Activated CD4-positive, alpha-beta T cell treated with anti-CD3 and anti-CD28 coated beads, Interleukin-2, amount 10 ng/mL, durations not matched to agents 7 days and 5 days (primary cell): ENCODE results near the gene INTS11. TPM values are rescaled to one million over a fixed set of nuclear protein-coding genes. Genes with fewer than 3 reads are reported as not detected.

Experiments used
- CTCF ChIA-PET: fragments of 350-600 bp; sonication (Branson Sonifier 250); formaldehyde crosslinking; loops from one replicate; lab custom pipeline; 2021; ENCODE audit warnings: antibody characterized with exemption; lab: Charles Lee
- POLR2A ChIA-PET: fragments of 350-600 bp; sonication (Branson Sonifier 250); formaldehyde crosslinking; loops from one replicate; lab custom pipeline; 2021; ENCODE audit warnings: antibody characterized with exemption; lab: Charles Lee
- DNase-seq: peaks from one replicate; pipeline ENCODE4 v3.0.0-alpha.2; 2020
- H3K27ac Mint-ChIP-seq: one replicate; pipeline ENCODE4 v1.8.0; 2021; ENCODE audit warnings: mild to moderate bottlenecking, moderate library complexity, mixed read lengths
- H3K27me3 Mint-ChIP-seq: one replicate; pipeline ENCODE4 v1.8.0; 2021; ENCODE audit warnings: mixed read lengths
- H3K36me3 Mint-ChIP-seq: one replicate; pipeline ENCODE4 v1.8.0; 2021; ENCODE audit warnings: low read depth, mixed read lengths
- H3K4me1 Mint-ChIP-seq: one replicate; pipeline ENCODE4 v1.8.0; 2021; ENCODE audit warnings: mixed read lengths
- H3K4me3 Mint-ChIP-seq: one replicate; pipeline ENCODE4 v1.8.0; 2021; ENCODE audit warnings: mild to moderate bottlenecking, moderate library complexity, mixed read lengths
- H3K9me3 Mint-ChIP-seq: one replicate; pipeline ENCODE4 v1.8.0; 2021; ENCODE audit warnings: mixed read lengths
- total RNA-seq, 2 experiments: library from RNA; stranded (reverse); gene quantifications; one replicate each; pipeline ENCODE4 v1.2.3, GENCODE V29; 2021

Gene INTS11
- total RNA-seq, 2 experiments from 2014 or later: 123 to 126 TPM

DNA sequence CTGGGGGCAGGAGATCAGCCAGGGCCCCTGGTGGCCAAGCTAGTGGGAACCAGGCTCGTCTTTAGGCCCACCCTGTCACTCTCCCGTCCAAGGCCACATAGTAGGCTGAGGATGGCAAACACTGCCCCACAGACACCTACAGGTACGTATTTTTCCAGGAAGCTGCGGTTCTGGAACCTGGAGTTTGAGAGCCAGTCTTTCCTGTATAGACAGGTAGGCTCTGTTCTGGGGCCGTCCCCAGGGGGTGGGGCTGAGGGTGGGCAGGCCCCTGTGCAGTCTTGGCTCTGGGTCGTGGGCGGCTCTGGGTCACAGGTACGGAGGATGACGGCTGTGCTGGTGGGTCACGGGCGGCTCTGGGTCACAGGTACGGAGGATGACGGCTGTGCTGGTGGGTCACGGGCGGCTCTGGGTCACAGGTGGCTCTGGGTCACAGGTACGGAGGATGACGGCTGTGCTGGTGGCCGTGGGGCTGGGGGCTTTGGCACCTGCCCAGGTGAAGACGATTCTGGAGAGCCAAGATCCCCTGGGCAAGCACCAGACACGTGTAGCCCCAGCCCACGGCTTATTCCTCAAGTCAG lies 13.9 kb downstream of the INTS11 start:
- no peak for DNase-seq
- POLR2A ChIA-PET: no interaction called here
- CTCF ChIA-PET: interaction anchor here (1.3 to 1.5 kb wide), 2 partner anchors 17 to 246 kb away, joined by 3 read pairs; no protein-coding TSS in a partner anchor
- Mint-ChIP-seq H3K4me3 (peak overlapping the region; percentile 80), H3K27me3 (no peaks in the 10 kb centered on the region), H3K4me1 (peaks cover 18% of the 10 kb centered on the region), H3K27ac (peak overlapping the region; percentile 68), H3K36me3 (peaks cover 9% of the 10 kb centered on the region), H3K9me3 (no peaks in the 10 kb centered on the region)

DNA sequence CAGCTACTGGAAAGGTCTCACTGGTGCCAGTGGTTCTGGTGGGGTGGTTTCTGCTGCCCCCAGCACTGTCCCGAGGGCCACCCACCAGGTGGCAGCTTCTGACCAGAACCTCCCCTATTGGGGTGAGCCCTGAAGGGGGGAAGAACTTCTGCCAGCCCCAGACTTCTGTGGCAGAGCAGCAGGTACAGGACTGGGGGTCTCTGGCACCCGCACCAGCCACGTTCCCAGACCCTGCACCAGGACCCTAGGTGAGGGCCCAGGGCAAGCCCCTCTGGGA lies 14.4 kb downstream of the INTS11 start:
- Mint-ChIP-seq H3K4me3 (peak overlapping the region; percentile 80), H3K27me3 (no peaks in the 10 kb centered on the region), H3K27ac (peak overlapping the region; percentile 9), H3K4me1 (peaks cover 20% of the 10 kb centered on the region), H3K9me3 (no peaks in the 10 kb centered on the region), H3K36me3 (peaks cover 7% of the 10 kb centered on the region)
- CTCF ChIA-PET: interaction anchor here (1.3 kb wide), 1 partner anchor 17 kb away, joined by 3 read pairs; no protein-coding TSS in a partner anchor
- no peak for DNase-seq
- POLR2A ChIA-PET: no interaction called here

DNA sequence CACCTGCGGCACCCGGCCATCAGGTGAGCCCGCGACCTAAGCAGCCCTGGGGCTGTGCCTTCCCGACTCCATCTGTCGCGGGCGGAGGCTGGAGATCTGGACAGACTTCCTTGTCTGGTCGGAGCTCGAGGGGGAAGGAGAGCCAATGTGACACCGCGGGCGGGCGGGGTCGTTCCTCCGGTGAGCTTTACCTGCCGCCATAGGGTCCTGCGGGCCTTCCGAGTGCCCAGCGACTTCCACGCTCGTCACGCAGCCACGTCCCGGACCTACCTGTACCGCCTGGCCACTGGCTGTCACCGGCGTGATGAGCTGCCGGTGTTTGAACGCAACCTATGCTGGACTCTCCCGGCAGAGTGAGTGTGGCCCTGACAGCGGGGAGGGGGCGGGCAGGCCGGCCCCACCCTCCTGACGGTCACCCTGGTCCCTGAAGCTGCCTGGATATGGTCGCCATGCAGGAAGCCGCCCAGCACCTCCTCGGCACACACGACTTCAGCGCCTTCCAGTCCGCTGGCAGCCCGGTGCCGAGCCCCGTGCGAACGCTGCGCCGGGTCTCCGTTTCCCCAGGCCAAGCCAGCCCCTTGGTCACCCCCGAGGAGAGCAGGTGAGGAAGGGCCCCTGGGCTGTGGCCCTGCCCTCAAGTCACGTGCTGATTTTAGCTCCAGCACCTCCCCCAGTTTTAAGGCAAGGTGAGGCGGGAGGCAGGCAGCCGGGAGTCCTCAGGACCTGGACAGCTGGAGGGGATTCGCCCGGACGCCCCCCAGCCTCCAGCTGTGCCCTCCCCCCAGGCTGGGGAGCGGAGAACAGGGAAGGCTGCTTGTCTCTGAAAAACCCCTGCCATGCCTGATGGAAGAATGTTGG lies 15.0 kb downstream of the INTS11 start:
- DNase-seq: no peak

DNA sequence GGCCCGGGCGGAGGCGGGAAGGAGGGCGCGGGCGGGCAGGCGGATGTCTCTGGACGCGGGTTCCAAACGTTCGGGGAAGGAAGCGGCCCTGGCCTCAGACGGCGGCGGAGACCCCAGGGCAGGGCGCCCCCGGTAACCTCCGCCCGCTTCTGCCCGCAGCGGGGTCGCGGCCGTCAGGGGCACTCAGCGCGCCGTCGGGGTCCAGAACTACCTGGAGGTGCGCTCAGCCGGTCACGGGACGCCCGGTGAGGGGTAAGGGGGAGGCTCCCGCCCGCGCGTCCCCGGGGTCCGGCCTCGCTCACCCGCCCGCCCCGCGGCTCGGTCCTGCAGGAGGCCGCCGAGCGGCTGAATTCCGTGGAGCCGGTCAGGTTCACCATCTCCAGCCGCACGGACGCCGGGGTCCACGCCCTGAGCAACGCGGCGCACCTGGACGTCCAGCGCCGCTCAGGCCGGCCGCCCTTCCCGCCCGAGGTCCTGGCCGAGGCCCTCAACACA lies 15.7 kb downstream of the INTS11 start:
- Mint-ChIP-seq H3K36me3 (peaks cover 5% of the 10 kb centered on the region), H3K27me3 (no peaks in the 10 kb centered on the region), H3K27ac (peak overlapping the region; percentile 89), H3K4me1 (peaks cover 25% of the 10 kb centered on the region), H3K9me3 (no peaks in the 10 kb centered on the region), H3K4me3 (peak overlapping the region; percentile 80)
- ChIA-PET CTCF (no interaction called here), POLR2A (no interaction called here)
- no peak for DNase-seq

More for the DNA sequence above, 15.0 kb downstream of the INTS11 start:
- Mint-ChIP-seq H3K9me3 (no peaks in the 10 kb centered on the region), H3K36me3 (peaks cover 5% of the 10 kb centered on the region), H3K27me3 (no peaks in the 10 kb centered on the region), H3K27ac (peak overlapping the region; percentile 80), H3K4me1 (peaks cover 22% of the 10 kb centered on the region), H3K4me3 (peak overlapping the region; percentile 80)
- ChIA-PET CTCF (interaction anchor here (0.8 to 1.3 kb wide), 2 partner anchors 9 to 18 kb away, joined by 3 to 4 read pairs; no protein-coding TSS in a partner anchor), POLR2A (no interaction called here)

DNA sequence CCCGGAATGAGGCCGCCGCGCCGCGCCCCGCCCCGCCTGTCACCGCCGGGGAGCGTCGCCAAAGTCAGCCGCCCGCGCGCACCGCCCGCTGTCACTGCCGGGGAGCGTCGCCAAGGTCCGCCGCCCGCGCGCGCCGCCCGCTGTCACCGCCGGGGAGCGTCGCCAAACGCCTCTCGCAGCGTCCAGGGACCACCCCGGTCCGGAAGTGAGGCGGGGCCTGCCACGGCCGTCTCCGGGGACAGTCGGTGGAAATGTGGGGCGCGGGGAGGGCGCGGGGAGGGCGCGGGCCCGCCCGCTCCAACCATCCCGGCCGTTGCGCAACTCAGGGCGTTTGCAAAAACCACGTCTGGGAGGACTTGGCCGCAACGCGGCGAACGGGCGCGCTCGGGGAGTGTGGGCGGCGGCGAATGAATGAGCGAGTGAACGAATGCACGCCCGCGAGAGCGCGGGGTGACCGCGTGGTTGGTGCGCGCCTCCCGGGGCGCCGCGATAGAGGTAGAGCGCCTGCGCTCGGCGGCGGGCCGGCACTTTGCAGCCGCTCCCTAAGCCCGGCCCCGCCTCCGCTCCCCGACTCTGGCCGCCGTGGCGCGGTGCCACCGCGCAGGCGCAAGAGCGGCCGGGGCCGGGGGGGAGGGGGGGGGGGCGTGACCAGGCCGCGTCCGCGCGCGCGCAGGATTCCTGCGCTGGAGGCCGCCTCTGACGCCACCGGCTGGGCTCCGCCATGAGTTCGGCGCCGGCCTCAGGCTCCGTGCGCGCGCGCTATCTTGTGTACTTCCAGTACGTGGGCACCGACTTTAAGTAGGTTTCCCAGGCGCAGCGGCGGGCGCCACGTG lies 16.3 kb downstream of the INTS11 start, which contains the start of the genes ACAP3 and PUSL1:
TSS of gene ACAP3 (minus strand) at position 8 of the 833 bp plus-strand sequence. CDS start 115 bp downstream, outside the sequence.
TSS of gene PUSL1 (plus strand) at position 675 of the 833 bp plus-strand sequence. CDS start at position 722, 47 bp downstream.
- Mint-ChIP-seq H3K36me3 (no peaks in the 10 kb centered on the region), H3K27me3 (no peaks in the 10 kb centered on the region), H3K4me1 (peaks cover 27% of the 10 kb centered on the region), H3K4me3 (peak within 1 kb of the TSS; percentile 86), H3K27ac (peak within 1 kb of the TSS; percentile 93), H3K9me3 (no peaks in the 10 kb centered on the region)
- POLR2A ChIA-PET: no interaction called here
- DNase-seq: peak; percentile 86
- CTCF ChIA-PET: no interaction called here

DNA sequence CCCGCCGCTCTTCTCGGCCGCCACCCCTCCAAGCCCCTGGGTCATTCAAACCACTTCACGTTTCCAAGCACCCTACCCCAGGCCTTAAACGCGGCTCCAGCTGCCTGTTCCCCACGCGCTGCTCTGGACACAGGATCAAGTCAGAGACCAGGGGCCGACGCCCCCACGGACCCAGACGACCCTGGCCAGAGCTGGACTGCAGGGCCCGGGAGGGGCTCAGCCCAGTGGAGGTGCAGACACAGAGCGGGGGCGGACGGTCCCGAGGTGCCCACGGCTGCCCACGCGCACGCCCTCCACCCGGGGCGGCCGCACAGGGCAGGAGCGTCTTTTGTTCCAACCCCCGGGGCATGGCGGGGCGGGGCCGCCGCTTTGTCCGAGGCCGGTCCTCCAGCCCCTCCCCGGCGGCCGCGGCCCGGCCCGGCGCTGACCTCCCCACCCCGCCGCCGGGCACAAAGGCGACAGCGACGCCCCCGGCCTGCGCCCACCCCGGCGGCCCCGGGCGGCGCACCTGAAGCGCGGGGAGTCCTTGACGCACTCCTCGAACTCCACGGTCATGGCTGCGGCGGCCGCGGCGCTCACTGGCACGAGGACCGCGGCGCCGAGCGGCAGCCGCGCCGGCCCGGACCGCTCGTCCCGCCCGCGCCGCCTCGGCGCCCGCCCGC lies 17.1 kb downstream of the INTS11 start:
- no peaks in the 10 kb centered on the region for H3K27me3 Mint-ChIP-seq
- ChIA-PET CTCF (no interaction called here), POLR2A (no interaction called here)
- H3K4me3 Mint-ChIP-seq: peak overlapping the region; percentile 86
- H3K9me3 Mint-ChIP-seq: no peaks in the 10 kb centered on the region
- no peak for DNase-seq
- H3K36me3 Mint-ChIP-seq: no peaks in the 10 kb centered on the region
- H3K27ac Mint-ChIP-seq: peak overlapping the region; percentile 89
- peaks cover 27% of the 10 kb centered on the region for H3K4me1 Mint-ChIP-seq

DNA sequence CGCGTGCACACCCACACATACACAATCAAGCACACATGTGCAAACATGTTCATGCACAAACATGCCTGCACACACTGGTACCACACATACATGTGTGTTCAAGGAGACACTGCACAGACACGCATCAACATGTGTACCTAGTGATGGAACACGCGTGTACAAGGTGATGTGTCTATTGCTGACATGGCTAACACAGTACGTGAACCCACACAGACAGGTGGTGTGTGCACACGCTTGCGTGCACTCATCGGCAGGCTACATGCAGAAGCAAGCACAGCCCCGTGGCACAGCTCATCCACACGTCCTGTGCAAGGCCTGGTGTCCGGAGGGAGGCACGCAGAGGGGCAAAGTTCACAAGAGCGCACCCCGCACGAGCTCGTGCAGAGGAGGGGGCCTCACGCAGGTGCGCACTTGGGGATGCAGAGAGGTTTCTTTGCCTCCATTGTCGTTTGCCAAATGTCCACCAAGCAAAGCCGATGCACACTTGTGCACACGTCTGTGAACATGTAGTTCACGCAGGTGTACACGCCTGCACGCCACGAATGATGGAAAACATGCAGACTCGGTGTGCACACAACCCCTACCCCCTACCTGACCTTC lies 17.7 kb downstream of the INTS11 start:
- H3K27me3 Mint-ChIP-seq: no peaks in the 10 kb centered on the region
- H3K9me3 Mint-ChIP-seq: no peaks in the 10 kb centered on the region
- H3K4me3 Mint-ChIP-seq: peak overlapping the region; percentile 86
- POLR2A ChIA-PET: no interaction called here
- CTCF ChIA-PET: interaction anchor here (0.5 kb wide), 1 partner anchor 73 kb away, joined by 3 read pairs; no protein-coding TSS in a partner anchor
- no peaks in the 10 kb centered on the region for H3K36me3 Mint-ChIP-seq
- peak overlapping the region; percentile 89 for H3K27ac Mint-ChIP-seq
- DNase-seq: no peak
- H3K4me1 Mint-ChIP-seq: peaks cover 27% of the 10 kb centered on the region

DNA sequence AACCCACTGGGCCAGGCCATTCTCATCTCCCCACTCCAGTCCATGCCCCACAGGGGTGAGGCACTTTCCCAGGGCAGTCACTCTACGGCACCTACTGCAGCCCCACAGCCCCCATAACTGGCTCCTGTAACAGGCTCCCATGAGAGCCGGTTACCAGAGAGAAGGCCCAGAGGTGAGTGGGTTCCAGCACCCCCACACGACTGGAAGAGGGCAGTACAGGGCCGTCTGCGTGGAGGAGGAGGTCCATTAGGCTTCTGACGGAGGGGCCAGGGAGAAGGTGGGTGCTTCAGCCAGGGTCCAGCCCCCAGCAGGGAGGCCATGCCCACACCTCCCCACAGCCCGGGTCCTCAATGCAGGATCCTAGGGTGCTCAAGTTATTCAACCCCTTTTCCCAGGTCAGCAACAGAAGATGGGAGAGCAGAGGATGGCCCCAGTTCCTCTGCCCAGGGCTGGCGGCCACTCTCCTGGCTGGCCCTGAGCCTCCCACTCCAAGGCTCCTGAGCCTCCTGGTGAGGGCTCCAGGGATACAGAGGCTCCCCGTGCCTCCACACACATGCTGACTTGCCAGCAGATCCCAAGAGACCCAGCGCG lies 18.3 kb downstream of the INTS11 start:
- no peaks in the 10 kb centered on the region for H3K27me3 Mint-ChIP-seq
- ChIA-PET POLR2A (no interaction called here), CTCF (interaction anchor here (0.5 to 1.3 kb wide), 2 partner anchors 42 to 73 kb away, joined by 3 to 4 read pairs; no protein-coding TSS in a partner anchor)
- DNase-seq: no peak
- peaks cover 27% of the 10 kb centered on the region for H3K4me1 Mint-ChIP-seq
- no peaks in the 10 kb centered on the region for H3K9me3 Mint-ChIP-seq
- H3K27ac Mint-ChIP-seq: peak overlapping the region; percentile 89
- H3K4me3 Mint-ChIP-seq: peak overlapping the region; percentile 86
- H3K36me3 Mint-ChIP-seq: no peaks in the 10 kb centered on the region

DNA sequence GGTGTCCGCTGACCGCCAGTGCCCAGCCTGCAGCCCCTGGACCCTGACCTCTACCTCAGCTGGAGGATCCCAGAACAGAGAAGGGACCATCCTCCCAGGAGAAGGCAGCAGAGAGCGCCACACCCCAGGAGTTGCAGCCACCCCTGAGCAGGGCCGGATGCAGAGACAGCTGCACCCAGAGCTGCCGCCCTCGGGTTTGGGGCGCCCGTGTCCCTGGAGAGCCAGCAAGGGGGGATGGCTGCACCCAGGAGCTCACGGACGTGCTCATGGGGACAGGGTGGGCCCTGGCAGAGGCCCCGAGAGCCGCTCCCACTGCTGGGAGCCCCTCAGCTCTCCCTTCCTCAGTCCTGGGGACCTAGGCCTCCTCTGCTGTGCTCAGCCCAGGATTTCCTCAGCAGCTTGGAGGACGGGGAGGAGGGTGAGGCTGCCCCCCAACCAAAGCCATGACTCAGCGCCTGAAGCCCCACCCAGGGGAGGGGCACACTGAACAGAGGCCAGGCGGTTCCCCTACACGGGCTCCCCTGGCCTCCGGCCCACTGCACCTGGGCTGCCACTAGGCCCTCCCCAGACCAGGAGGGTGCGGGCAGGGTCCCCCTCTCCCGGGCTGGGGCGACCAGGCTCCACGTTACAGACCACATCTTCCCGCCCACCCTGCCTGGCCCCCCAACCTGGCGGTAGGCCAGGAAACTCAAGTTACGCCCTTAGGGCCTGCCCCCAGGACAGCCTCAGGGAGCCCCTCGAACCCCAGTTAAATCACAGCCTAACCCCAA lies 19.0 kb downstream of the INTS11 start:
- Mint-ChIP-seq H3K36me3 (no peaks in the 10 kb centered on the region), H3K27me3 (no peaks in the 10 kb centered on the region), H3K4me1 (peaks cover 27% of the 10 kb centered on the region), H3K9me3 (no peaks in the 10 kb centered on the region), H3K27ac (peak overlapping the region; percentile 89), H3K4me3 (peak overlapping the region; percentile 86)
- peak; percentile 79 for DNase-seq
- CTCF ChIA-PET: interaction anchor here (0.8 to 1.3 kb wide), 5 partner anchors 10 to 242 kb away, joined by 3 to 9 read pairs (median 3); no protein-coding TSS in a partner anchor
- POLR2A ChIA-PET: interaction anchor here (1.0 kb wide), 1 partner anchor 70 kb away, joined by 3 read pairs; the partner anchor contains the start of gene AURKAIP1

DNA sequence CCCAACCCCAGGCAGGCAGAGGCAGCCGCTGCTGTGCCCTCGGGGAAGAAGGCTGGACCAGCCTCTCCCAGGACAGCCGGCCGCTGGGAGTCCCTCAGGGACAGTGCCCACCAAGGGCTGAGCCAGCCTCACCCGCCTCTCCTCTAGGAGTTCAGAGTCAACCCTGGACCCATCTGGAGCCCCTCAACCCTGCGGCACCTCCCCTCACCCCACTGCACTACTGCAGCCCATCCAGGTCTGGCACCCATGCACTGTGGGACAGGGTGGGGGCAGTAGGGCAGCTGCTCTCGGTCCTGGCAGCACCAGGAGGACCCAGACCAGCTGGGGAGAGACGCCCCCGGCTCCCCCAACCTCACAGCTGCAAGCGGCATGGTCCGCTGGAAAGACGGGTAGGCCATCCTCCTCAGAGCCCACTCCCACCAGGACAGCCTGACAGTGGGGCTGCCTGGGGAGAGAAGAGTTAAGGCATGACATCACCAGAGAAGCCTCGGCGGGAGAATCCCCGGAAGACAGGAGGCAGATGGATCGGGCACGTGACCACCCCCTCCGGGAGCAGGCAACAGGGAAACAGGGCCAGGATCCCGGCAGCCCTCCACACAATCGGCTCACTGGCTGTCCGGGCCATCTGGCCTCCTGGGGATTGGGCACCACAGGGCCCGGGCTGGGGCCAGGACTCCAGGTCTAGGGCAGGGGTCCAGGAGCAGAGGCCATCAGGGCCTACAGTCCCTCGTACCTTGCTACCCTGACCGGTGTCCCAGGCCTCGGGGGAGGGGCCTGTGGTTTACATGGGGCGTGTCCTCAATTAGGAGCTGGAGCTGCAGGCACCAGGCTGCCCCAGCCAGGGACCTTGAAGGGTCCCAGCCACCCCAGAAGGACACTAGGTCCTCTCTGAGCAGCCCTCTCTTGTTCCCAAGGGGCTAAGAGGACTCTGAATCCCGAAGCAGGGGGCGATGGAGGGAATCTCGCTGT lies 19.8 kb downstream of the INTS11 start:
- Mint-ChIP-seq H3K4me3 (peak overlapping the region; percentile 86), H3K36me3 (peaks cover 4% of the 10 kb centered on the region), H3K4me1 (peaks cover 25% of the 10 kb centered on the region), H3K27ac (peak overlapping the region; percentile 89), H3K9me3 (no peaks in the 10 kb centered on the region), H3K27me3 (no peaks in the 10 kb centered on the region)
- DNase-seq: no peak
- ChIA-PET CTCF (interaction anchor here (0.8 to 1.3 kb wide), 6 partner anchors 9 to 241 kb away, joined by 3 to 9 read pairs (median 3); no protein-coding TSS in a partner anchor), POLR2A (interaction anchor here (1.0 kb wide), 1 partner anchor 71 kb away, joined by 3 read pairs; the partner anchor contains the start of gene AURKAIP1)
